GM12878 (cell line): ENCODE results near the gene CTIF. TPM values are rescaled to one million over a fixed set of nuclear protein-coding genes. Genes with fewer than 3 reads are reported as not detected.

ENCODE experiments used
- ATAC-seq: fragments of 200-7000 bp; cut with Tn5 transposase; 3 replicates; pipeline ENCODE4 v1.9.1; 2020; ENCODE audit warnings: mild to moderate bottlenecking, moderate library complexity
- BruUV-seq: library from RNA; stranded (reverse); fragments of 400-500 nt; replicated peaks from 2 replicates; lab custom pipeline; 2021; lab: Mats Ljungman, UMichigan
- CTCF ChIA-PET: fragments of 300-600 bp; sonication (Branson Sonifier 250); formaldehyde crosslinking; extraction: SDS; loops from one replicate; lab custom pipeline; 2021; ENCODE audit warnings: inconsistent platforms; lab: Yijun Ruan, JAX
- POLR2A ChIA-PET: fragments of 350-600 bp; formaldehyde crosslinking; extraction: SDS; loops from one replicate; lab custom pipeline; 2021; ENCODE audit warnings: inconsistent platforms; lab: Charles Lee
- RAD21 ChIA-PET: fragments of 300-600 bp; sonication (Branson Sonifier 250); formaldehyde crosslinking; loops from one replicate; lab custom pipeline; 2023; ENCODE audit warnings: antibody characterized with exemption; ENCODE audit not compliant: unreplicated experiment; lab: Charles Lee
- SMC1A ChIA-PET: fragments of 300-600 bp; sonication (Branson Sonifier 250); formaldehyde crosslinking; loops from one replicate; lab custom pipeline; 2023; ENCODE audit not compliant: unreplicated experiment, uncharacterized antibody; lab: Charles Lee
- DNase-seq: peaks from one replicate; pipeline ENCODE4 v3.0.0-alpha.2; 2011; ENCODE audit warnings: low read depth, low spot score
- FAIRE-seq: peaks from 3 replicates; lab custom pipeline; 2011; peaks lifted over from hg19 to GRCh38; lab: Jason Lieb, UNC
- H2AFZ ChIP-seq: 2 replicates; pipeline ENCODE4 v1.6.0; 2011; ENCODE audit warnings: low read depth, low read length, control low read depth; ENCODE audit not compliant: control insufficient read depth
- H3K27ac ChIP-seq: 2 replicates; pipeline ENCODE4 v1.5.1; 2011; ENCODE audit warnings: control low read depth; ENCODE audit not compliant: control insufficient read depth, insufficient read depth
- H3K27me3 ChIP-seq, 2 experiments: replicated peaks in 1 of 2; 2 replicates each; pipeline versions ENCODE4 v1.6.0 to v1.6.1; 2011; ENCODE audit warnings: low read length in 1 of 2; ENCODE audit not compliant: control insufficient read depth in 2 of 2, insufficient read depth in 2 of 2
- H3K36me3 ChIP-seq, 2 experiments: 2 replicates each; pipeline ENCODE4 v1.5.1; 2011; ENCODE audit warnings: low read length in 1 of 2; ENCODE audit not compliant: control insufficient read depth in 2 of 2, insufficient read depth in 2 of 2
- H3K4me1 ChIP-seq: 2 replicates; pipeline ENCODE4 v1.6.1; 2011; ENCODE audit warnings: mild to moderate bottlenecking, low read length, moderate library complexity, mixed read lengths; ENCODE audit not compliant: control insufficient read depth, insufficient read depth
- H3K4me2 ChIP-seq: 2 replicates; pipeline ENCODE4 v1.6.0; 2011; ENCODE audit warnings: control low read depth; ENCODE audit not compliant: control insufficient read depth, insufficient read depth
- H3K4me3 ChIP-seq: fragments of 200-600 bp; sonication (generic); 2 replicates; pipeline ENCODE4 v1.5.1; 2016
- H3K79me2 ChIP-seq: 2 replicates; pipeline ENCODE4 v1.6.0; 2011; ENCODE audit warnings: low read length; ENCODE audit not compliant: control insufficient read depth, insufficient read depth
- H3K9ac ChIP-seq: 2 replicates; pipeline ENCODE4 v1.8.0; 2011; ENCODE audit warnings: low read length, control low read depth, mixed read lengths; ENCODE audit not compliant: control insufficient read depth, insufficient read depth
- H3K9me3 ChIP-seq: replicated peaks from 3 replicates; pipeline ENCODE4 v1.5.1; 2011; ENCODE audit warnings: mild to moderate bottlenecking, low read length; ENCODE audit not compliant: control insufficient read depth, insufficient read depth
- H4K20me1 ChIP-seq: 2 replicates; pipeline ENCODE4 v1.6.0; 2011; ENCODE audit not compliant: control insufficient read depth, insufficient read depth
- BCL3 ChIP-seq: IDR thresholded peaks from 2 replicates; pipeline ENCODE4 v1.6.1; 2011; ENCODE audit warnings: borderline replicate concordance, low read depth, mild to moderate bottlenecking, moderate library complexity, low read length; ENCODE audit not compliant: insufficient read depth, poor library complexity, severe bottlenecking
- BHLHE40 ChIP-seq, 2 experiments: fragments of 450-650 bp in 1 of 2; IDR thresholded peaks; 2 replicates each; pipeline ENCODE4 v1.6.1; 2011 to 2017; ENCODE audit warnings: low read depth in 2 of 2, borderline replicate concordance in 1 of 2, improper control_type of control experiment in 1 of 2, low read length in 1 of 2, mild to moderate bottlenecking in 1 of 2
- RUNX3 ChIP-seq: IDR thresholded peaks from 2 replicates; pipeline ENCODE4 v1.6.1; 2012; ENCODE audit warnings: low read length, inconsistent platforms
- WRNIP1 ChIP-seq: IDR thresholded peaks from 2 replicates; pipeline ENCODE4 v1.6.1; 2011; ENCODE audit warnings: low read depth, low read length, improper control_type of control experiment, borderline replicate concordance
- ZBTB40 ChIP-seq: fragments of 450-650 bp; IDR thresholded peaks from 2 replicates; pipeline ENCODE4 v1.6.1; 2016; ENCODE audit warnings: mild to moderate bottlenecking, moderate library complexity, borderline replicate concordance
- in situ Hi-C: fragments of 300-500 bp; cut with MboI; formaldehyde crosslinking; loops from 9 replicates; pipeline ENCODE4 v1.14.3; 2018; ENCODE audit warnings: mixed read lengths
- intact Hi-C: fragments of 100-400 bp; cut with micrococcal nuclease; formaldehyde crosslinking; loops from one replicate; pipeline ENCODE4 v1.14.2; 2022; ENCODE audit not compliant: unreplicated experiment
- polyA plus RNA-seq, 11 experiments: library from polyadenylated mRNA; depleted of rRNA in 4 of 11; unstranded in 6 of 11; stranded (reverse) in 5 of 11; fragments of >200 nt; fragmentation: Nextera tagmentation in 4 of 11; fragmentation: Illumina TruSeq in 1 of 11; extraction: Ambion mirVana in 4 of 11; extraction: Trizol in 1 of 11; gene quantifications; 1 replicate in 1 of 11; 2 replicates in 10 of 11; pipeline versions ENCODE4 v1.2.1 to v1.2.3, GENCODE V29; 2011 to 2016; ENCODE audit warnings: inconsistent platforms in 2 of 11, missing spikeins in 2 of 11, low read depth in 1 of 11
- total RNA-seq, 4 experiments: library from RNA; depleted of rRNA in 3 of 4; stranded (reverse); fragments of >200 nt in 3 of 4; fragmentation: Illumina TruSeq in 1 of 4; extraction: Trizol in 1 of 4; gene quantifications; 2 replicates each; pipeline versions ENCODE4 v1.2.1 to v1.2.3, GENCODE V29; 2013 to 2021

Gene CTIF
- total and polyA plus RNA-seq, 10 of the 15 experiments (the other 5 are each of a cell fraction or from before 2014, with no cell fraction given) = 0.06 to 11.6 (median 2.5) TPM

GRCh38 chr18:48772457-48772856, 233.6 kb downstream of the CTIF start:
- Histone ChIP-seq H3K4me1 (peaks cover 10% of the 10 kb centered on the region), H3K9ac (no peak overlapping the region), H3K27ac (no peak overlapping the region), H3K79me2 (no peaks in the 10 kb centered on the region), H4K20me1 (no peaks in the 10 kb centered on the region), H3K9me3 (no peaks in the 10 kb centered on the region), H3K27me3 (no peaks in the 10 kb centered on the region), H3K4me3 (no peak overlapping the region), H3K4me2 (no peak overlapping the region), H2AFZ (no peak overlapping the region), H3K36me3 (no peaks in the 10 kb centered on the region)
- no peak for DNase-seq
- BruUV-seq = no TSS peak
- no peak for FAIRE-seq
- in situ Hi-C loops (no loop called here), intact Hi-C loops (no loop called here)
- ChIA-PET POLR2A (no interaction called here), RAD21 (interaction anchor here (0.5 to 0.9 kb wide), 2 partner anchors 17 to 395 kb away, joined by 3 read pairs; no protein-coding TSS in a partner anchor), SMC1A (interaction anchor here (0.6 to 1.4 kb wide), 6 partner anchors 25 to 270 kb away, joined by 3 read pairs; no protein-coding TSS in a partner anchor), CTCF (interaction anchor here (0.6 to 1.1 kb wide), 3 partner anchors 13 to 204 kb away, joined by 3 to 5 read pairs (median 3); no protein-coding TSS in a partner anchor)
- ATAC-seq = no peak
- TF ChIP-seq BCL3 (no peak), WRNIP1 (no peak), BHLHE40 (IDR thresholded peaks at IDR 0.05; ENCODE audit: borderline replicate concordance in 1 of 2, low read depth in 2 of 2, low read length in 1 of 2) (no peak), ZBTB40 (no peak), RUNX3 (no peak)
